Duodenal mucosa (tissue), 2 donors: ENCODE results near the gene INSRR.

Experiments
- H3K27ac ChIP-seq: one replicate; pipeline ENCODE4 v1.7.0; 2013; ENCODE audit warnings: low read depth, low read length
- H3K27me3 ChIP-seq, 2 donors: one replicate each; pipeline ENCODE4 v1.7.0; 2013; ENCODE audit warnings: low read length in 2 of 2, control low read depth in 1 of 2; ENCODE audit not compliant: insufficient read depth in 2 of 2, control insufficient read depth in 1 of 2
- H3K36me3 ChIP-seq, 2 donors: one replicate each; pipeline ENCODE4 v1.7.0; 2013; ENCODE audit warnings: low read length in 2 of 2, control low read depth in 1 of 2; ENCODE audit not compliant: insufficient read depth in 2 of 2, control insufficient read depth in 1 of 2
- H3K4me1 ChIP-seq, 2 donors: one replicate each; pipeline ENCODE4 v1.7.0; 2013; ENCODE audit warnings: low read length in 2 of 2, control low read depth in 1 of 2; ENCODE audit not compliant: insufficient read depth in 2 of 2, control insufficient read depth in 1 of 2
- H3K4me3 ChIP-seq, 2 donors: one replicate each; pipeline ENCODE4 v1.7.0; 2013; ENCODE audit warnings: low read length in 2 of 2, low read depth in 1 of 2
- H3K9ac ChIP-seq, 2 donors: one replicate each; pipeline ENCODE4 v1.7.0; 2013; ENCODE audit warnings: low read length in 2 of 2, low read depth in 1 of 2
- H3K9me3 ChIP-seq, 2 donors: one replicate each; pipeline ENCODE4 v1.7.0; 2013; ENCODE audit warnings: low read length in 2 of 2, control low read depth in 1 of 2; ENCODE audit not compliant: control insufficient read depth in 1 of 2

Gene INSRR

DNA sequence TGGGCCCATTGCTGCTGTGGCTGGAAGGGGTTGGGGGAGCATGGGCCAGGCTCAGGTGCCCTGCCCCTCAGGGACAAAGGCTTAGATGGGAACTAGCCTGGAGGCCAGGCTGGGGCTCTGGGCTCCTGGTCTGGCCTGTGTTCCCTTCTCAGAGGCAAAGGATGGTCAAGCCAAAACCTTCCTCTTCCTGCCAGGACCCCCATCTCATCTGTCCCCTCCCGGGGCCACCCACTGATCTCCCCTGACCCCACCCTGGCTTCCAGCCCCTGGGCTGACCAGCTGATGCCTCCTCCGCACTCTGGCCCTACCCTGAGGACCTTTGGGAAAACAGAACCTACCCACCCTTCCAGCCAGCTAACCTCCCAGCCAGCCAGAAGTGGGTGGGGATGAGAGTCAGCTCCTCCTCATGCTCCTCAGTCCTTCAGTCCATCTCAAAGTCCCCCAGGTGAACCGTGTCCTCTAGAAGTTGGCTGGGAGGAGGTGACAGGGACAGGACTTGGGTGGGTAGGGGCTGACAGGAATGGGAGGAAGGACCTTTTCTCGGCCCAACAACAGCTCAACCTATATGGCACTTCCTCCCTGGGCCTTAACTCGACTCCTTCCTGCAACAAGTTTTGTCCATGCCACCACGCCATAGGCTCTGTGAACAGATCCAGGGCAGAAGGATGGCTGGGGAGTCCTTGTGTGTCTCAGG is 42.1 kb upstream of the INSRR start:
- H3K4me3 ChIP-seq: no peak overlapping the region
- H3K9ac ChIP-seq: no peak overlapping the region
- H3K36me3 ChIP-seq: no peaks in the 10 kb centered on the region
- H3K4me1 ChIP-seq: peaks cover 0 to 5% of the 10 kb centered on the region in 2 donors
- H3K27ac ChIP-seq: no peak overlapping the region
- H3K27me3 ChIP-seq: peaks cover 5 to 15% of the 10 kb centered on the region in 2 donors
- H3K9me3 ChIP-seq: no peaks in the 10 kb centered on the region

DNA sequence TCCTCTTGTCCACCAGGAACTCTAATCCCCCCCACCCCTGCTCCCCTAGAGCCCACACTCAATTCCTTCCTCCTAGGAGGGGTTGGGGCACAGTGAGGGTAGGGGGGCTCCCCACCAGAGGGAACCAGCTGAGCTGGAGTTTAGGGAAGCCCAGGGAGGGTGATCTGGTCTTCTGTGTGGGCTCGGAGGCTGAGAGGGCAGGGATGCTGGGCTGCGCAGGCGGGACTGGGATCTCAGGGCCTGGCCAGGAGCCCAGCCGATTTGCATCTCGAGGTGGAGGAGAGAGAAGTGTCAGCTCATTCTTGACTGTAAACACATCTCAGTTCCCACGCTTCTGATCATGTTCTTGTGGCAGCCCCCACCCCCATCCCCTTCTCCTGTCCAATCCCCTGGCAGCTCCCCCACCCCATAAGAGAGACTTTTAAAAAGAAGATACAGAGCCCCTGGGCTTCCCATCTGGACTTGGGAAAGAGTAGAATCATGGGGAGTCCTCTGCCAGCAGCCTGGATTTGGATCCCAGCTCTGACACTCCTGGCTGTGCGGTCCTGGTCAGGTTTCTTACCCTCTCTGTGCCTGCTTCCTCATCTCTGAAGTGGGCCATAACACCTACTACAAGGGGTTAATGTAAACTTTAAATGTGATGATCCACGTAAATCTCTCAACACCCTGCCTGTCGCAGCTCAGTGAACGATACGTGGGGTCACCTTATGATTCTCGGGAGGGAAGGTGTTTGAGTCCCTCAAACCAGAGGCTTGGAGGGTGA is 41.2 kb upstream of the INSRR start:
- no peaks in the 10 kb centered on the region for H3K9me3 ChIP-seq
- peaks cover 5 to 15% of the 10 kb centered on the region in 2 donors for H3K27me3 ChIP-seq
- no peaks in the 10 kb centered on the region for H3K36me3 ChIP-seq
- H3K4me1 ChIP-seq: peaks cover 0 to 5% of the 10 kb centered on the region in 2 donors
- H3K4me3 ChIP-seq: no peak overlapping the region
- H3K27ac ChIP-seq: no peak overlapping the region
- no peak overlapping the region for H3K9ac ChIP-seq

DNA sequence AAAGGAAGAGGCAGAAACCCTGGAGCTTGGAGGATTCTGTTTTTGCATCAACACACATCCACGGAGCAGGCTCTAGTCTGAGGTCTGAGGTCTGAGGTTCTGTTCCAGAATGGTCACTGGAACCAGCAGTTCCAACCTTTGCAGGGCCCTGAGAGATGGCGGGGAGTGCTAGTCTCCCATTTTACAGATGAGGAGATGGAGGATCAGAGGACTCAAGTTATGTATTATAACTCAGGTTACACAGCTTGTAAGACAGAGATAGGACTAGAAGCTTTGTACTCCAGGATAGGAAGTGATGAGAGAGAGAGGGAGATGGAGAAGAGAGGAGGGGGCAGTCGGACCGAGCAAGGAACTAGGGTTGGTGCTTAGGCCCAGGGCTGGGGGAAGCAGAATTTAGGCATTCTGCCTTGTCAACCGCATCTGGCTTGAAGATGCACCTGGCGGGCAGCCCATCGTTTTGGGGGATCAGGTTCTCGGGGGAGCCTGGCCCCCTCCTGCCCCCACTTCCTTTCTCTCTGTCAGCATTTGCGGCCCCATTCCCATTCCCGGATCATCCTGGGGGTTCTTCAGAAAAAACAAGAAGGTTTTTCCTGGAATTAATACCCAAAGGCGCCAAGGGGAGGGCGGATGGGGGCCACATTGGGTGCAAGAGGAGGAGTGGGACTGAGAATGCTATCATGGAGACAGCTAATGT is 40.2 kb upstream of the INSRR start:
- H3K9me3 ChIP-seq: no peaks in the 10 kb centered on the region
- H3K4me1 ChIP-seq: no peaks in the 10 kb centered on the region
- H3K27me3 ChIP-seq: peaks cover 10 to 21% of the 10 kb centered on the region in 2 donors
- H3K36me3 ChIP-seq: no peaks in the 10 kb centered on the region
- H3K4me3 ChIP-seq: no peak overlapping the region
- no peak overlapping the region for H3K9ac ChIP-seq
- no peak overlapping the region for H3K27ac ChIP-seq

DNA sequence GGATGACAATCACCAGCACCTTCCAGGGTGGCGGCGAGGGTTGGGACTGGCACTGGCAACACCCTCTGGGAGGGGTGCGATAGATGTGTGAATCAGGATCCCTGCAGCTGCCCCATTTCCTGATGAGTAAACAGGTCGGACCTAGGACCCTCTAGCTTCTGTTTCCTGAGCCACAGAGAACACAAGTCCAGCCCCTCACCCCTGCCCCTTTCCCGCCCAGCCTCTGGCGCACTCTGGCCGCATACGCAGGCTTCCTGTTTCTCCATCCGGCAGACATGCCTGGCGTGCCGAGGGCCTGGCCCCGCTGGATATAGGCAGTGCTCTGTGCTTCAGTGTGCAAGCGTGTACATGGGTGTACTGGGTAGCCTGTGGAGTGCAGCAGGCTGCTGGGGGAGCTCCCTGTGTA is 39.2 kb upstream of the INSRR start:
- Histone ChIP-seq H3K27ac (no peak overlapping the region), H3K36me3 (no peaks in the 10 kb centered on the region), H3K4me3 (no peak overlapping the region), H3K9me3 (no peaks in the 10 kb centered on the region), H3K9ac (no peak overlapping the region), H3K27me3 (peaks cover 18 to 28% of the 10 kb centered on the region in 2 donors), H3K4me1 (peaks cover 0 to 1% of the 10 kb centered on the region in 2 donors)

DNA sequence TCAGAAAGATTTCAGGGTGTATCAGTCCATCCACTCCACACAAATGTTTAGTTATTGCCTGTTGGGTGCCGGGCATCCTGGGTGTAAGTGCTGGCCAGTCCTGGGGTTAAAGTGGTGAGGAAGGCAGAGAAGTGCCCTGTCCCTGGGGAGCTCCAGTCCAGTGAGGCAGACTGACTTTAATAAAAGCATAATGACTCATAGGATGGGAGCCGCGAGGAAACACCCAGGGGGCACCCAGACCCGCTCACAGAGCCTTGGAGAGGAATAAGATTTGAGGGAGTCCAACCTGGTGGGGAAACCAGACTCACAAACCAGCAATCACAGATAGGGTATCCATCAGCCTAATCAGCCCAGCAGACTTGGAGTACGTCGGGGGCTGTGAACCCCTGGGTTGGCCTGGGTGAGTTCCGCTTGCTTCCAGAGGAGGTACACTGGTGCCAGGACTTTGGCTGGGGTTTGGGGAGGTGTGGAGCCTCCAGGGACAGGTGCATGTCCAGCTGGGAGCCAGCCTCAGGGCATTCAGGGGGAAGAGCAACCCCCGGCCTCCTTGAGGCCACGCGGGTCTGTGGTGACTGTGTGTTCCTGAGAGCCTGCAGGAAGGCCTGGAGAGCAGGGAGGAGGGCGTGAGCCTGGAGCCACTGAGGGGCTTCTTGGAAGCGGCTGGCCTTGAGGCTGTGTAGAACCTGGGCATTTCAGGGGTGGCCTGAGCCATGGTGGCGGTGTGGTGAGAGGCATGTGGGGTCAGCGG is 38.3 kb upstream of the INSRR start:
- no peak overlapping the region for H3K4me3 ChIP-seq
- peaks cover 21 to 30% of the 10 kb centered on the region in 2 donors for H3K27me3 ChIP-seq
- no peaks in the 10 kb centered on the region for H3K9me3 ChIP-seq
- H3K4me1 ChIP-seq: peaks cover 0 to 10% of the 10 kb centered on the region in 2 donors
- H3K27ac ChIP-seq: no peak overlapping the region
- H3K36me3 ChIP-seq: no peaks in the 10 kb centered on the region
- no peak overlapping the region for H3K9ac ChIP-seq

DNA sequence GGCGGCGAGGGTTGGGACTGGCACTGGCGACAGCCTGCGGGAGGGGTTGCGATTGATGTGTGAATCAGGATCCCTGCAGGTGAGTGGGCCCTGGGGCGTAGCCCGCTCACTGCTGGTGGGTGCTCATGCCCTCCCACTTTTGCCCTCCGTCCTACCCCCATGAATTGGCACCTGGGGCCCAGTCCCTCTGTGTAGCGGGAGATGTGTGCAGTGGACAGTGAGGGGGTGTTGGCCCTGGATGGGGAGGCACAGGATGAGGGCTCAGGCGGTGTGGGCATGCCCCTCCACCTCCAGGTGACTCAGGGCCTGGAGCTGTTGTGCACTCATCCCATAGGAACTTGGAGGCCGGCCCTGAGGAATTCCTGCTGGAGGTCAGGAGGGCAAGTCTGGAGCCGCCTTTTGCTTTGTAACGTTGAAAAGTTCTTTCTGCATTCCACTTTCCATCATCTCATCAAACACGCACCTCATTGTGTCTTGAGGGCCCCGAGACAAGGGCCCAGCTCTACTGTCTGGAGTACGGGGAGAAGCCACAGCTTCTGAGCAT is 37.6 kb upstream of the INSRR start:
- H3K36me3 ChIP-seq: no peaks in the 10 kb centered on the region
- H3K27ac ChIP-seq: no peak overlapping the region
- peaks cover 28 to 33% of the 10 kb centered on the region in 2 donors for H3K27me3 ChIP-seq
- no peak overlapping the region for H3K4me3 ChIP-seq
- peaks cover 0 to 14% of the 10 kb centered on the region in 2 donors for H3K4me1 ChIP-seq
- no peak overlapping the region for H3K9ac ChIP-seq
- H3K9me3 ChIP-seq: no peaks in the 10 kb centered on the region

DNA sequence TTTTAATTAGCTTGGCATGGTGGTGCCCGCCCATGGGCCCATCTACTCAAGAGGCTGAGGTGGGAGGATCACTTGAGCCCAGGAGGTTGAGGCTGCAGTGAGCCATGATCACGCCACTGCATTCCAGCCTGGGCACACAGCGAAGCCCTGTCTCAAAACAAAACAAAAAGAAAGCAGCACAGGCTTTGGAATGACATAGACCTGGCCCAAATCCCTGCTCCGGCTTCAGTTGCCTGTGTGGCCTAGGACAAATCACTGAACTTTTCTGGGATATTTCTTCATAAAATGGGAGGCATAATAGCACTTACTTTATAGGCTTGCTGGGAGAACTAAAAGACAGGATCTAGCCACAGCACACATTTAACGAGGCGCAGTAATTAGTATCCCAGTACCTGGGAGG is 37.0 kb upstream of the INSRR start:
- Histone ChIP-seq H3K27me3 (peaks cover 29 to 33% of the 10 kb centered on the region in 2 donors), H3K9ac (no peak overlapping the region), H3K36me3 (no peaks in the 10 kb centered on the region), H3K4me1 (peaks cover 0 to 14% of the 10 kb centered on the region in 2 donors), H3K27ac (no peak overlapping the region), H3K4me3 (no peak overlapping the region), H3K9me3 (no peaks in the 10 kb centered on the region)

DNA sequence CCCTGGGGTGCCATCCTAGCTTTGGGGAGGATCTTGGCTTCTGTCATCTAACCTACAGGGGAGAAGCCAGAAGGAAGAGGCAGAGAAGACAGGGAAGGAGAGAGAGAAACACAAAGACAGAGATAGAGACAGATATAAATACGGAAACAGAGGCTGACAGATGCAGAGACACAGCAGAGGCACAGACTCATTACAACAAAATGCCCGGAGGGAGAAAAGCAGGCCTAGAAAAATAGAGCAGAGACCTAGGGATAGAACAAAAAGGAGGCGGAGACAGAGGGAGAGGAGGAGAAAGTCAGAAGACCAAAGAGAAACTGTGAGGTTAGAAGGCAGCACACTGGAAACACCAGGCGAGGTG is 36.5 kb upstream of the INSRR start:
- Histone ChIP-seq H3K9me3 (no peaks in the 10 kb centered on the region), H3K36me3 (no peaks in the 10 kb centered on the region), H3K27me3 (peaks cover 29% of the 10 kb centered on the region in 2 donors), H3K4me3 (no peak overlapping the region), H3K27ac (peak overlapping the region; percentile 50), H3K4me1 (peaks cover 0 to 14% of the 10 kb centered on the region in 2 donors), H3K9ac (no peak overlapping the region)

DNA sequence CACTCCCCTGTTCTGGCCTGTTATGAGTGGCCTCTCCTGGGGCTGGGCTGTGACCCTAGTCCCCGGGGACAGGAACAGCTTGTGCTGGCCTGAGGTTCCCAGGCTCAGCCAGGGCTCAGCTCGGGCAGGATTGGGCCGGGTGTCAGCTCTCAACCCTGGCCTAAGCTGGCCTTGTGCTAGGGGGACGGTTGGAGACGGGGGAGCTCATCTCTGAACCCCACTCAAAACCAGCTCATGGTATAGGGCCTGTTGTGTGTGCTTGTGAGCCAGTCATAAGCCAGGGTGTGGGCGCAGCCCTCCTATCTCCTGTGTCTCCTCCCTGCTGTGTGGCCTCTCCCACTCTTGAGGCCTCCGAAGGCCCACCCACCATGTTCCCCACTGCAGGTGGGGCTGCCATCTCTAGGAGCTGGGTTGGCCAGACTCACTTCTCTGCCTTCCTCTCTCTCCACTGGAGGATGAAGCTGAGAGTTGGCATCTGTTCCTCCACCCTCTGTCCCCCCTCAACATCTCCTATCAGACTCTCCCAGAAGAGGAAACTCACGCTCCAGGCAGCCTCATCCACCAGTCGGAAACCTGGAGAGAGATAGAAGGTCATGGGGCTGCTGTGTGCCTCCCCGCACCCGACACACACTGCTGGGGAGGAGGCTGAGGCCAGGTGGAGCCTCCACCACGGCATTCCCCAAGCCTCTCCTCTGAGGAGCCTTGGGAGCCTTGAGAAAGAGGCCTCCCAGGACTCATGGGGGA is 36.0 kb upstream of the INSRR start:
- Histone ChIP-seq H3K4me1 (peaks cover 0 to 14% of the 10 kb centered on the region in 2 donors), H3K4me3 (no peak overlapping the region), H3K9me3 (no peaks in the 10 kb centered on the region), H3K27ac (peak overlapping the region; percentile 50), H3K9ac (no peak overlapping the region), H3K27me3 (peaks cover 28 to 29% of the 10 kb centered on the region in 2 donors), H3K36me3 (no peaks in the 10 kb centered on the region)
